ENCODE results near the gene PTGES3. TPM values are rescaled to one million over a fixed set of nuclear protein-coding genes. Genes with fewer than 3 reads are reported as not detected.
"Not testable (repeated sequence)": the region's sequence is repeated elsewhere in the genome, so short reads cannot be mapped to it uniquely, and the experiment has no call there.

Gene PTGES3
- total RNA-seq, 4 donors from 2014 or later, result 40.4 to 168 (median 102) TPM

- intact Hi-C loops (cut with DNase I; ENCODE audit: low total_unique reads), result no loop called here
- WGBS, 2 donors (ENCODE audit: low coverage in 1 of 2), result 61 to 86% methylated on average over 2 to 13 of the region's 13 CpGs
- Histone ChIP-seq H3K27me3 (no peaks in the 10 kb centered on the region), H3K4me3 (no peak overlapping the region), H3K36me3 (peaks cover 0 to 41% (median 20%) of the 10 kb centered on the region in 4 donors), H3K9me3 (no peaks in the 10 kb centered on the region), H3K4me1 (no peaks in the 10 kb centered on the region), H3K27ac (no peak overlapping the region)
- no peak for DNase-seq
- peak in 1 of 3 donors; percentile 3 for TF ChIP-seq POLR2AphosphoS5 (IDR thresholded peaks at IDR 0.05)
- no peak for TF ChIP-seq POLR2A (IDR thresholded peaks at IDR 0.05)
- in situ Hi-C loops (cut with MboI; ENCODE audit: low pct_ligation_motif_present in 1 of 4, low pct_unique_long_range_greater_than_20kb in 1 of 4, low sequenced_read_pairs in 3 of 4), result no loop called here
These were observed 26.0 kb downstream of the PTGES3 start for GRCh38 chr12:56661979-56662638.

GRCh38 chr12:56661560-56661959 is 26.5 kb downstream of the PTGES3 start:
- H3K4me1 ChIP-seq, result no peaks in the 10 kb centered on the region
- in situ Hi-C loops (cut with MboI; ENCODE audit: low pct_ligation_motif_present in 1 of 4, low pct_unique_long_range_greater_than_20kb in 1 of 4, low sequenced_read_pairs in 3 of 4) (no loop called here), intact Hi-C loops (cut with DNase I; ENCODE audit: low total_unique reads) (no loop called here)
- H3K9me3 ChIP-seq, result no peaks in the 10 kb centered on the region
- no peak overlapping the region for H3K4me3 ChIP-seq
- no peak for TF ChIP-seq CTCF (IDR thresholded peaks at IDR 0.05)
- TF ChIP-seq POLR2A (IDR thresholded peaks at IDR 0.05), result no peak
- H3K27me3 ChIP-seq, result no peaks in the 10 kb centered on the region
- WGBS, 2 donors (ENCODE audit: low coverage in 1 of 2), result 79 to 90% methylated on average over 6 to 7 of the region's 7 CpGs
- no peak overlapping the region for H3K27ac ChIP-seq
- H3K36me3 ChIP-seq, result peaks cover 0 to 36% (median 17%) of the 10 kb centered on the region in 4 donors
- no peak for DNase-seq

- no peak for DNase-seq
- Histone ChIP-seq H3K36me3 (peaks cover 0 to 11% (median 5%) of the 10 kb centered on the region in 4 donors), H3K4me3 (no peak overlapping the region), H3K9me3 (no peaks in the 10 kb centered on the region), H3K4me1 (no peaks in the 10 kb centered on the region), H3K27ac (no peak overlapping the region), H3K27me3 (no peaks in the 10 kb centered on the region)
- WGBS, 2 donors (ENCODE audit: low coverage in 1 of 2), result 29 to 60% methylated on average over 1 of the region's 1 CpG
- TF ChIP-seq POLR2A (IDR thresholded peaks at IDR 0.05), result no peak
- TF ChIP-seq CTCF (IDR thresholded peaks at IDR 0.05), result no peak
- no peak for TF ChIP-seq POLR2AphosphoS5 (IDR thresholded peaks at IDR 0.05)
- no peak for TF ChIP-seq EP300 (IDR thresholded peaks at IDR 0.05; ENCODE audit: low read depth)
- intact Hi-C loops (cut with DNase I; ENCODE audit: low total_unique reads), result no loop called here
- in situ Hi-C loops (cut with MboI; ENCODE audit: low pct_ligation_motif_present in 1 of 4, low pct_unique_long_range_greater_than_20kb in 1 of 4, low sequenced_read_pairs in 3 of 4), result no loop called here
These were observed 29.2 kb downstream of the PTGES3 start for GRCh38 chr12:56658921-56659320.

- DNase-seq, result no peak
- TF ChIP-seq POLR2A (IDR thresholded peaks at IDR 0.05), result no peak
- TF ChIP-seq POLR2AphosphoS5 (IDR thresholded peaks at IDR 0.05), result no peak
- TF ChIP-seq CTCF (IDR thresholded peaks at IDR 0.05), result no peak
- no peak for TF ChIP-seq EP300 (IDR thresholded peaks at IDR 0.05; ENCODE audit: low read depth)
- Histone ChIP-seq H3K4me3 (no peak overlapping the region), H3K4me1 (no peaks in the 10 kb centered on the region), H3K36me3 (no peaks in the 10 kb centered on the region), H3K27me3 (no peaks in the 10 kb centered on the region), H3K27ac (no peak overlapping the region), H3K9me3 (no peaks in the 10 kb centered on the region)
- WGBS, 2 donors (ENCODE audit: low coverage in 1 of 2), result 73 to 93% methylated on average over 2 to 7 of the region's 7 CpGs
- in situ Hi-C loops (cut with MboI; ENCODE audit: low pct_ligation_motif_present in 1 of 4, low pct_unique_long_range_greater_than_20kb in 1 of 4, low sequenced_read_pairs in 3 of 4), result no loop called here
- intact Hi-C loops (cut with DNase I; ENCODE audit: low total_unique reads), result no loop called here
These were observed 30.4 kb downstream of the PTGES3 start for GRCh38 chr12:56657416-56658379.

- H3K36me3 ChIP-seq; H3K9me3 ChIP-seq; H3K27me3 ChIP-seq; H3K4me3 ChIP-seq; H3K4me1 ChIP-seq; intact Hi-C loops (cut with DNase I; ENCODE audit: low total_unique reads); H3K27ac ChIP-seq; in situ Hi-C loops (cut with MboI; ENCODE audit: low pct_ligation_motif_present in 1 of 4, low pct_unique_long_range_greater_than_20kb in 1 of 4, low sequenced_read_pairs in 3 of 4); DNase-seq: not testable (repeated sequence)
- WGBS, 2 donors (ENCODE audit: low coverage in 1 of 2), result 83 to 93% methylated on average over 4 to 5 of the region's 5 CpGs
These were observed 34.3 kb downstream of the PTGES3 start for GRCh38 chr12:56653781-56654180.

GRCh38 chr12:56648023-56648422 is 40.1 kb downstream of the PTGES3 start:
- DNase-seq; intact Hi-C loops (cut with DNase I; ENCODE audit: low total_unique reads); H3K9me3 ChIP-seq; in situ Hi-C loops (cut with MboI; ENCODE audit: low pct_ligation_motif_present in 1 of 4, low pct_unique_long_range_greater_than_20kb in 1 of 4, low sequenced_read_pairs in 3 of 4); H3K4me3 ChIP-seq; H3K27me3 ChIP-seq; H3K27ac ChIP-seq: not testable (repeated sequence)
- Histone ChIP-seq H3K4me1 (peaks cover 14 to 26% (median 21%) of the 10 kb centered on the region in 4 donors), H3K36me3 (peaks cover 0 to 12% (median 2%) of the 10 kb centered on the region in 4 donors)
- WGBS, 2 donors (ENCODE audit: low coverage in 1 of 2), result 95 to 100% methylated on average over 3 to 9 of the region's 9 CpGs

All from transverse colon (tissue), 4 donors.